Stimulated activated CD4-positive, alpha-beta T cell treated with anti-CD3 and anti-CD28 coated beads, Interleukin-12 subunit alpha, Interleukin-12 subunit beta, amount 100 ng/mL, for 48 hours (primary cell): Measurements from ENCODE around the gene FGFBP3.
A peak's percentile ranks its signal among the peaks of the same experiment; 100 is the strongest.

Source experiments
- DNase-seq, 3 donors: peaks; one replicate each; pipeline ENCODE4 v3.0.0-alpha.2; 2020; ENCODE audit warnings: low read depth in 2 of 3, low spot score in 1 of 3

FGFBP3 gene

GRCh38 chr10:91909117-91909677, at the start of gene FGFBP3:
FGFBP3 (minus strand) TSS chr10:91909486; CDS start chr10:91908969, 517 bp downstream.
- DNase-seq, result peak; percentile 25 to 34 (median 32)

GRCh38 chr10:91957091-91957490, 47.8 kb upstream of the FGFBP3 start:
- DNase-seq, result no peak

- no peak for DNase-seq
Observed at GRCh38 chr10:91955114-91955513, 45.8 kb upstream of the FGFBP3 start.

GRCh38 chr10:91953600-91954160, 44.4 kb upstream of the FGFBP3 start:
- no peak for DNase-seq

GRCh38 chr10:91944880-91945630, 35.8 kb upstream of the FGFBP3 start:
- peak; percentile 8 to 36 (median 15) for DNase-seq

- no peak for DNase-seq
Observed at GRCh38 chr10:91941426-91941825, 32.1 kb upstream of the FGFBP3 start.

- no peak for DNase-seq
Observed at GRCh38 chr10:91939653-91940052, 30.4 kb upstream of the FGFBP3 start.

GRCh38 chr10:91935886-91936285, 26.6 kb upstream of the FGFBP3 start:
- no peak for DNase-seq

GRCh38 chr10:91932737-91933136, 23.5 kb upstream of the FGFBP3 start:
- DNase-seq, result no peak

- no peak for DNase-seq
Observed at GRCh38 chr10:91931526-91932190, 22.4 kb upstream of the FGFBP3 start.

GRCh38 chr10:91930939-91931338, 21.7 kb upstream of the FGFBP3 start:
- DNase-seq, result no peak

- DNase-seq, result no peak
Observed at GRCh38 chr10:91925022-91925320, 15.7 kb upstream of the FGFBP3 start.

GRCh38 chr10:91924212-91925021, 15.1 kb upstream of the FGFBP3 start:
- DNase-seq, result no peak

- peak; percentile 77 to 88 (median 80) for DNase-seq
Observed at GRCh38 chr10:91923371-91924211, 14.3 kb upstream of the FGFBP3 start, which contains the start of gene BTAF1. BTAF1 (plus strand) TSS chr10:91923770; CDS start chr10:91924077, 307 bp downstream.

GRCh38 chr10:91919651-91920050, 10.4 kb upstream of the FGFBP3 start:
- DNase-seq, result no peak

GRCh38 chr10:91910467-91910866, 1.2 kb upstream of the FGFBP3 start:
- no peak for DNase-seq

- DNase-seq, result peak; percentile 42 to 66 (median 48)
Observed at GRCh38 chr10:91908337-91909116, 759 bp downstream of the FGFBP3 start.

- no peak for DNase-seq
Observed at GRCh38 chr10:91907914-91908336, 1.4 kb downstream of the FGFBP3 start.

GRCh38 chr10:91907033-91907594, 2.2 kb downstream of the FGFBP3 start:
- DNase-seq, result no peak
